NCI-H146 treated with DMSO at 0.1 percent for 48 hours (cell line): ENCODE measurements around the gene RHBDL1.

Source experiments
- DNase-seq: peaks from one replicate; lab custom pipeline; 2025; ENCODE audit not compliant: unreplicated experiment; lab: John Stamatoyannopoulos, UW

RHBDL1 gene

GRCh38 chr16:652454-653305 lies 22.8 kb upstream of the RHBDL1 start:
- no peak for DNase-seq

GRCh38 chr16:654034-654433 lies 21.4 kb upstream of the RHBDL1 start:
- DNase-seq, result no peak

GRCh38 chr16:657487-657886 lies 18.0 kb upstream of the RHBDL1 start:
- no peak for DNase-seq

GRCh38 chr16:658679-659571 lies 16.5 kb upstream of the RHBDL1 start:
- no peak for DNase-seq

GRCh38 chr16:659618-660017 lies 15.9 kb upstream of the RHBDL1 start:
- no peak for DNase-seq

GRCh38 chr16:660132-660458 lies 15.4 kb upstream of the RHBDL1 start:
- no peak for DNase-seq

- no peak for DNase-seq
These were observed 14.8 kb upstream of the RHBDL1 start for GRCh38 chr16:660459-661183.

GRCh38 chr16:661184-661821 lies 14.2 kb upstream of the RHBDL1 start:
- no peak for DNase-seq

GRCh38 chr16:662095-662494 lies 13.4 kb upstream of the RHBDL1 start:
- DNase-seq, result no peak

GRCh38 chr16:662597-662996 lies 12.9 kb upstream of the RHBDL1 start:
- no peak for DNase-seq

- no peak for DNase-seq
These were observed 8.9 kb upstream of the RHBDL1 start for GRCh38 chr16:666572-666971.

- no peak for DNase-seq
These were observed 8.2 kb upstream of the RHBDL1 start for GRCh38 chr16:667113-667779.

GRCh38 chr16:667780-668518 lies 7.5 kb upstream of the RHBDL1 start, which contains the start of gene RHOT2:
TSS of gene RHOT2 (plus strand) at chr16:668132. CDS start at chr16:668200, 68 bp downstream.
- DNase-seq, result peak; percentile 89

GRCh38 chr16:668519-669171 lies 6.8 kb upstream of the RHBDL1 start:
- no peak for DNase-seq

- DNase-seq, result no peak
These were observed 5.8 kb upstream of the RHBDL1 start for GRCh38 chr16:669666-670065.

- no peak for DNase-seq
These were observed 4.8 kb upstream of the RHBDL1 start for GRCh38 chr16:670485-671352.

GRCh38 chr16:671353-672131 lies 3.9 kb upstream of the RHBDL1 start:
- DNase-seq, result no peak
